Rectal smooth muscle tissue (tissue), 1 donor: ENCODE results near the gene SMARCA4.

Source experiments
- H3K27ac ChIP-seq: one replicate; pipeline ENCODE4 v1.7.0; 2013; ENCODE audit warnings: low read depth, low read length, inconsistent platforms
- H3K27me3 ChIP-seq: one replicate; pipeline ENCODE4 v1.7.0; 2013; ENCODE audit warnings: low read length; ENCODE audit not compliant: control insufficient read depth, insufficient read depth
- H3K36me3 ChIP-seq: one replicate; pipeline ENCODE4 v1.7.0; 2013; ENCODE audit warnings: low read length; ENCODE audit not compliant: control insufficient read depth, insufficient read depth
- H3K4me1 ChIP-seq: one replicate; pipeline ENCODE4 v1.7.0; 2013; ENCODE audit warnings: low read length; ENCODE audit not compliant: control insufficient read depth, insufficient read depth
- H3K4me3 ChIP-seq: one replicate; pipeline ENCODE4 v1.7.0; 2013; ENCODE audit warnings: low read length
- H3K9ac ChIP-seq: one replicate; pipeline ENCODE4 v1.7.0; 2013; ENCODE audit warnings: low read length

SMARCA4 gene

GRCh38 chr19:10960314-10961072 lies at the start of gene SMARCA4:
Gene SMARCA4 (plus strand): TSS chr19:10961030. CDS start chr19:10984152, 23,122 bp downstream.
- peaks cover 5% of the 10 kb centered on the region for H3K4me1 ChIP-seq
- peak within 1 kb of the TSS; percentile 91 for H3K4me3 ChIP-seq
- peaks cover 2% of the 10 kb centered on the region for H3K36me3 ChIP-seq
- H3K27ac ChIP-seq = peak within 1 kb of the TSS; percentile 94
- H3K9ac ChIP-seq = peak within 1 kb of the TSS; percentile 97
- H3K27me3 ChIP-seq = no peaks in the 10 kb centered on the region

DNA sequence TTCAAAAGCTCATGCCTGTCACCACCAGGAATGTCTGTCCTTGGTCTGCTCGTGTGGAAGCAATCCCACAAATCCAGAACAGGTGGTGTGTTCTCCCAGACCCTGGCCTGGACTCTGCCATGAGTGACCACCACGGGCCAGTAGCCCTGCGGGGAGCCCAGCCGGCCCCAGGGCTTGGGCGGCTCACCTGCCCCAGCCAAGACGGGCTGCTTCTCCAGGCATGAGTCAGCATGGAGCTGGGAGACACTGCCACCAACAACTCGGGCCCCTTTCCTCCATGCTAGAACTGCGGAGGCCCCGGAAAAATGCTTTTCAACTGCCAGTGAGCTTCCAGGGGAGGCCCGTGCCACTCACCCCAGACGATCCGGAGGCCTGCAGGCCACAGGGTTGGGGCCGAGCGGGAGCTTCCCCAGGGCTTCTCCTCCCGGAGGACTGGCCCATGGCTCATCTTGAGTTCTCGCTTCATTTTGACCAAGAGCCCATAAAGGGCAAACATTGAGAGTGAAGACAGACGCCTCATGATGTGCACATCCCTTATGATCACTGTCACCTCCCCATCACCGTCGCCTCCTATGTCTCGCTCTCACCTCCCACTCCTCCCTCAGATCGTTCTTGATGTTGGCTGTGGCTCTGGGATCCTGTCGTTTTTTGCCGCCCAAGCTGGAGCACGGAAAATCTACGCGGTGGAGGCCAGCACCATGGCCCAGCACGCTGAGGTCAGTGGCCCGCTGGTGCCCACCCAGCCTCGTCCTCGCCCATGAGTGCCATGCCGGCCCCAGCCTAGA lies 49.1 kb upstream of the SMARCA4 start:
- Histone ChIP-seq H3K27me3 (no peaks in the 10 kb centered on the region), H3K4me1 (no peaks in the 10 kb centered on the region), H3K9ac (no peak overlapping the region), H3K36me3 (peaks cover 34% of the 10 kb centered on the region), H3K27ac (no peak overlapping the region), H3K4me3 (no peak overlapping the region)

- no peaks in the 10 kb centered on the region for H3K27me3 ChIP-seq
- H3K4me1 ChIP-seq = no peaks in the 10 kb centered on the region
- no peak overlapping the region for H3K4me3 ChIP-seq
- peaks cover 31% of the 10 kb centered on the region for H3K36me3 ChIP-seq
- no peak overlapping the region for H3K9ac ChIP-seq
- H3K27ac ChIP-seq = no peak overlapping the region
Measured at GRCh38 chr19:10912619-10913018, 48.2 kb upstream of the SMARCA4 start.

GRCh38 chr19:10913716-10914340 lies 47.0 kb upstream of the SMARCA4 start:
- Histone ChIP-seq H3K27me3 (no peaks in the 10 kb centered on the region), H3K9ac (no peak overlapping the region), H3K27ac (no peak overlapping the region), H3K4me3 (no peak overlapping the region), H3K36me3 (peaks cover 24% of the 10 kb centered on the region), H3K4me1 (no peaks in the 10 kb centered on the region)

DNA sequence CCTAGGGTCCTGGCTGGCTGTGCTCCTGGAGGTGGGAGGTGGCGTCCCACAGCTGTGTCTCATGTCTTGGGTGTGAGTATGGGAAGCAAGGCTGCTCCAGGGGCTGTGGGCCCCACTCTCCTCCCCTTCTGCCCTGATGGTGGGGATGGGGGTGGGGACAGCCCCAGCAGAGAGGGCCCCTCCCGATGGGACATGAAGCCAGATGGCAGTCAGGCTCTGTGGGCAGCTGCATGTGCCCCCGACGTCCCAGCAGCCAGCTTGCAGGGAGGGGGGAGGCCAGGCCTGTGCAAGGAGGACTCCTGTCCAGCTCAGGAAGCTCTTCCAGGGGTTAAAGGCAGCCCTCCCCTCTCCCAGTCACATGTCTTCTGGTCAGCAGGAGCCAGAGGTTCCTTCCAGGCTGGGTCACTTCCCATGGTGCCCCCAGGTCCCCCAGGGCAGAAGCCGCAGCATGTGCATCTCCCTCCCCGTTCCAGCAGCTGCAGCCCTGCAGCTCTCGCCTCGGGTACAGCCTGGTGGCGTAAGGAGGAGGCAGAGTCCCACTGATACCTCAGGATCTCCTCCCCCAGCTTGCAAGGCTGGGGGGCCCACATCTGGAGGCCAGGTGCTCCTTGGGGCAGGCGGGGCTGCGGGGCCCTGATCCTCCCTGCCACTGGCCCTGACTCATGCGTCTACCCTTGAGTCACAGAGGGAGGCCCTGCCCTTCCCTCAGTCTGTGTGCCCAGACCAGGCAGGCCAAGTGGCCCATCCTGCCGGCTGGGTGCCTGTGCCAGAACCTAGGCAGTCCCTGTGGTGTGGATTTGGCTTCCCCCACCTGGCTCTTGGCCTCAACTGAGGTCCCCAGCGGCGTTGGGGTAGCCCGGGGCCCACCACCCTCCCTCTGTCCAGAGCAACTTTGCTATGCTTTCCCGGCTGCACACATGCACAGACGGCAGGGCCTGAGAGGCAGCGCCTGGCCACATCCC lies 45.4 kb upstream of the SMARCA4 start:
- Histone ChIP-seq H3K4me1 (no peaks in the 10 kb centered on the region), H3K27me3 (no peaks in the 10 kb centered on the region), H3K27ac (no peak overlapping the region), H3K36me3 (peaks cover 30% of the 10 kb centered on the region), H3K9ac (no peak overlapping the region), H3K4me3 (no peak overlapping the region)

- Histone ChIP-seq H3K36me3 (peaks cover 30% of the 10 kb centered on the region), H3K27ac (no peak overlapping the region), H3K9ac (no peak overlapping the region), H3K4me1 (no peaks in the 10 kb centered on the region), H3K4me3 (no peak overlapping the region), H3K27me3 (no peaks in the 10 kb centered on the region)
Measured at GRCh38 chr19:10916602-10917001, 44.2 kb upstream of the SMARCA4 start.

DNA sequence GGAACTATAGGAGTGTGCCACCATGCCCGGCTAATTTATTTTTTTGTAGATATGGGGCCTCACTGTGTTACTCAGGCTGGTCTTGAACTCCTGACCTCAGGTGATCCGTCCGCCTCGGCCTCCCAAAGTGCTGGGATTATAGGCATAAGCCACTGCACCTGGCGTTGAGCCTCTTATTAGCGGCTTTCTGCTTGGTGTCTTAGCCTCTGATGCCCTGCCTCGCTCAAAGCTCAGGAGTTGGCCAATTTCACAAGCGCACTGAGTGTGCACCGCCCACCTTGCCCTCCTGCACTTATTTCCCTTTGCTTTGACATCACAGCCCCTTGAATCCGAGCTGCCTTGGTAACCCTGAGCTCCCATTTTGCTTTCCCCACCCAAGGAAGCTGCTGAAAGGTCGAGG lies 42.5 kb upstream of the SMARCA4 start:
- H3K4me1 ChIP-seq = no peaks in the 10 kb centered on the region
- no peak overlapping the region for H3K9ac ChIP-seq
- H3K4me3 ChIP-seq = no peak overlapping the region
- H3K36me3 ChIP-seq = peaks cover 29% of the 10 kb centered on the region
- H3K27me3 ChIP-seq = no peaks in the 10 kb centered on the region
- H3K27ac ChIP-seq = no peak overlapping the region

- H3K27me3 ChIP-seq = no peaks in the 10 kb centered on the region
- no peaks in the 10 kb centered on the region for H3K4me1 ChIP-seq
- no peak overlapping the region for H3K4me3 ChIP-seq
- H3K27ac ChIP-seq = no peak overlapping the region
- H3K36me3 ChIP-seq = peaks cover 38% of the 10 kb centered on the region
- no peak overlapping the region for H3K9ac ChIP-seq
Measured at GRCh38 chr19:10919352-10920287, 41.2 kb upstream of the SMARCA4 start.

DNA sequence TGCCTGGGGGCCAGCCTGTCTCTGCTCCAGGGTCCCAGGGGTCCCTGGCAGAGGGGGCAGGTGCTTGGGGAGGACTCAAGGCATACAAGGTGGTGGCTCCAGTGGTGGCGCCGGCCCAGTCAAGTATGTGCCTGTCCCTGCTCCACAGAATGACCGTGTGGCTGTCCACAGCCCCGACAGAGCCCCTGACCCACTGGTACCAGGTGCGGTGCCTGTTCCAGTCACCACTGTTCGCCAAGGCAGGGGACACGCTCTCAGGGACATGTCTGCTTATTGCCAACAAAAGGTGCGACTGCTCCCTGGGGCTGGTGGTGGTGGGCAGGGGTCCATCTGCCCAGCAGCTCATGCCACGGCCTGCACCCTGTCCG lies 40.6 kb upstream of the SMARCA4 start:
- Histone ChIP-seq H3K9ac (no peak overlapping the region), H3K36me3 (peaks cover 36% of the 10 kb centered on the region), H3K27me3 (no peaks in the 10 kb centered on the region), H3K27ac (no peak overlapping the region), H3K4me1 (no peaks in the 10 kb centered on the region), H3K4me3 (no peak overlapping the region)

- H3K9ac ChIP-seq = no peak overlapping the region
- H3K27ac ChIP-seq = no peak overlapping the region
- peaks cover 40% of the 10 kb centered on the region for H3K36me3 ChIP-seq
- no peaks in the 10 kb centered on the region for H3K27me3 ChIP-seq
- H3K4me3 ChIP-seq = no peak overlapping the region
- H3K4me1 ChIP-seq = no peaks in the 10 kb centered on the region
Measured at GRCh38 chr19:10920781-10921180, 40.0 kb upstream of the SMARCA4 start.

DNA sequence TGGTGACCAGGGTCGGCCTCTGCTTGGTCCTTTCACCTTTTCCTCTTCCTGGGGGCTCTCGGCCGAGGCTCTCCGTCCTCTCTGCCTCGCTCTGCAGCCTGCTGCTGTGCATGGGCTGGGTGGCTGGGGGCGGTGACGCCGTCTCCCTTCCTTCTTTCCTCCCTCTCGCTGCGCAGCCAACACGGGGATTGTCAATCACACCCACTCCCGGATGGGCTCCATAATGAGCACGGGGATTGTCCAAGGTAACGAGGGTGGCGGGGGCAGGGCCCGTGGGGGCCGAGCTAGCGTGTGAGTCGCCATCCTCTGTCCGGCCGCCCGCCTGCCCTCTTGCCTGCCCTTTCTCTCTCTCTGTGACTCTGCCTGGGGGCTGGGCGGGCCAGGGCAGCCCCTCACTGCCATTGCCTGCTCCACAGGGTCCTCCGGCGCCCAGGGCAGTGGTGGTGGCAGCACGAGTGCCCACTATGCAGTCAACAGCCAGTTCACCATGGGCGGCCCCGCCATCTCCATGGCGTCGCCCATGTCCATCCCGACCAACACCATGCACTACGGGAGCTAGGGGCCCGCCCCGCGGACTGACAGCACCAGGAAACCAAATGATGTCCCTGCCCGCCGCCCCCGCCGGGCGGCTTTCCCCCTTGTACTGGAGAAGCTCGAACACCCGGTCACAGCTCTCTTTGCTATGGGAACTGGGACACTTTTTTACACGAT lies 39.5 kb upstream of the SMARCA4 start:
- no peaks in the 10 kb centered on the region for H3K27me3 ChIP-seq
- H3K4me3 ChIP-seq = no peak overlapping the region
- H3K9ac ChIP-seq = no peak overlapping the region
- H3K36me3 ChIP-seq = peaks cover 38% of the 10 kb centered on the region
- no peaks in the 10 kb centered on the region for H3K4me1 ChIP-seq
- H3K27ac ChIP-seq = no peak overlapping the region
